ENCODE measurements around the gene ACSS1.

The ACSS1 gene

GRCh38 chr20:25030649-25031207 is 27.2 kb downstream of the ACSS1 start:
- TF ChIP-seq POLR2AphosphoS5 (IDR thresholded peaks at IDR 0.05; ENCODE audit: low read depth, low read length) (no peak), TAF1 (IDR thresholded peaks at IDR 0.05; ENCODE audit: borderline replicate concordance, insufficient read depth, low read length) (no peak), REST (IDR thresholded peaks at IDR 0.05; ENCODE audit: insufficient read depth in 1 of 2, low read depth in 2 of 2, low read length in 2 of 2) (no peak), FOXP2 (optimal IDR thresholded peaks at IDR 0.05; ENCODE audit: borderline replicate concordance, extremely low read depth, extremely low read length, insufficient read depth) (no peak), SIN3A (IDR thresholded peaks at IDR 0.05; ENCODE audit: borderline replicate concordance, insufficient read depth, low read length) (no peak)

GRCh38 chr20:25030007-25030648 is 27.8 kb downstream of the ACSS1 start:
- no peak for TF ChIP-seq FOXP2 (optimal IDR thresholded peaks at IDR 0.05; ENCODE audit: borderline replicate concordance, extremely low read depth, extremely low read length, insufficient read depth)
- no peak for TF ChIP-seq SIN3A (IDR thresholded peaks at IDR 0.05; ENCODE audit: borderline replicate concordance, insufficient read depth, low read length)
- no peak for TF ChIP-seq POLR2AphosphoS5 (IDR thresholded peaks at IDR 0.05; ENCODE audit: low read depth, low read length)
- TF ChIP-seq TAF1 (IDR thresholded peaks at IDR 0.05; ENCODE audit: borderline replicate concordance, insufficient read depth, low read length), result no peak
- TF ChIP-seq REST (IDR thresholded peaks at IDR 0.05; ENCODE audit: insufficient read depth in 1 of 2, low read depth in 2 of 2, low read length in 2 of 2), result no peak

GRCh38 chr20:25025986-25026605 is 31.8 kb downstream of the ACSS1 start:
- no peak for TF ChIP-seq POLR2AphosphoS5 (IDR thresholded peaks at IDR 0.05; ENCODE audit: low read depth, low read length)
- TF ChIP-seq TAF1 (IDR thresholded peaks at IDR 0.05; ENCODE audit: borderline replicate concordance, insufficient read depth, low read length), result no peak
- TF ChIP-seq REST (IDR thresholded peaks at IDR 0.05; ENCODE audit: insufficient read depth in 1 of 2, low read depth in 2 of 2, low read length in 2 of 2), result no peak
- TF ChIP-seq FOXP2 (optimal IDR thresholded peaks at IDR 0.05; ENCODE audit: borderline replicate concordance, extremely low read depth, extremely low read length, insufficient read depth), result no peak
- no peak for TF ChIP-seq SIN3A (IDR thresholded peaks at IDR 0.05; ENCODE audit: borderline replicate concordance, insufficient read depth, low read length)

GRCh38 chr20:25025091-25025861 is 32.7 kb downstream of the ACSS1 start:
- TF ChIP-seq POLR2AphosphoS5 (IDR thresholded peaks at IDR 0.05; ENCODE audit: low read depth, low read length) (no peak), REST (IDR thresholded peaks at IDR 0.05; ENCODE audit: insufficient read depth in 1 of 2, low read depth in 2 of 2, low read length in 2 of 2) (no peak), SIN3A (IDR thresholded peaks at IDR 0.05; ENCODE audit: borderline replicate concordance, insufficient read depth, low read length) (no peak), FOXP2 (optimal IDR thresholded peaks at IDR 0.05; ENCODE audit: borderline replicate concordance, extremely low read depth, extremely low read length, insufficient read depth) (no peak), TAF1 (IDR thresholded peaks at IDR 0.05; ENCODE audit: borderline replicate concordance, insufficient read depth, low read length) (no peak)

Data from PFSK-1 (cell line).